Raji (cell line): Measurements from ENCODE around the gene TIMM29.

ENCODE experiments used
- POLR2A ChIP-seq: IDR thresholded peaks from 2 replicates; pipeline ENCODE4 v1.6.1; 2011; ENCODE audit warnings: low read depth, low read length, control low read depth; ENCODE audit not compliant: insufficient read depth

TIMM29 gene

DNA sequence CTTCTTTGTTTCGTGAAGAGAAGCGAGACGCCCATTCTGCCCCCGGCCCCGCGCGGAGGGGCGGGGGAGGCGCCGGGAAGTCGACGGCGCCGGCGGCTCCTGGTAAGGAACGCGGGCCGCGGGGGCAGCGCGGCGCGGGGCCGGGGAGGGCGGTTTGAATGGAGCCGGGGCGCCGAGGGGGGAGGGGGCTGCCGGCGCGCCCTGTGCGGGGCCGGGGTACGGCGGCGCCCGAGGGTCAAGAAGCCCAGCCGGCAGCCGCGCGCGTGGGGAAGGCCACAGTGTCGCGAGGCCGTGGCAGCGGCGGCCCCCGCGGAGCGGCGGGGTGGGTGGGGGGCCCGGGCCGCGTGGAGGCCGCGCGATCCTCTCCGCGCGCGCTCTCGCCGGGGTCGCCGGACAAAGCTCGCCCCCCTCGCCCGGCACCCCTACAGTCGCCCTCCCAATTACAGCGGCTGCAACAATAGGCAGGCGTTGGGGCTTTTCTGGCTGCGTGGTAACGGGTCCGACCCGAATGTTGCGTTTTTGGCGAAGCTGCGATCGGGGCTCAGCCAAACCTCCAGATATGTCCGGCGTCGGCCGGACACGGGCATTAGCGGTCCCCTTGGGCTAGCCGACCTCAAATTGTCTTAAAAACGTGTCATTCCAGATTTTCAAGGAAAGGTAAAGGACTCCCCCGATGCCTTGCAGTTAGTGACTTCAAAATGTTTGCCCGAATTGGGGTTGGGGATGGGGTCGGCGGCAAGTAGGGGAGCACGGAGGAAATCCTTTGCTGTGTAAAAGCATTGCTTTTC lies 32.7 kb downstream of the TIMM29 start:
- no peak; the same call in 1 of the 2 replicates for TF ChIP-seq POLR2A

DNA sequence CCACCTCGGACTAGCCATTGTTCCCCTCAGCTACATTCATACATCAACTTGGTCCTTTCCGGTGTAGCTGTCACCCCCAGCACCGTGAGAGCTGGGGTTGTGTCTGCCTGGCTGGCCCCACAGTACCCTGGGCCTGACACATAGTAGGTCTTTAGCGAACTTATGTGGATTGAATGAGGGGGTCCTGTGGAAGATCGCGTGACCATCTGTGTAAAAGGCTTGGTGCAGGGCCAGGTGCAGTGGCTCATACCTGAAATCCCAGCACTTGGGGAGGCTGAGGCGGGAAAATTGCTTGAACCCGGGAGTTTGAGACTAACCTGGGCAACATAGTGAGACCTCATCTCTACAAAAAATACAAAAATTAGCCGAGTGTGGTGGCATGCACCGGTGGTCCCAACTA lies 34.3 kb downstream of the TIMM29 start:
- no peak for TF ChIP-seq POLR2A

DNA sequence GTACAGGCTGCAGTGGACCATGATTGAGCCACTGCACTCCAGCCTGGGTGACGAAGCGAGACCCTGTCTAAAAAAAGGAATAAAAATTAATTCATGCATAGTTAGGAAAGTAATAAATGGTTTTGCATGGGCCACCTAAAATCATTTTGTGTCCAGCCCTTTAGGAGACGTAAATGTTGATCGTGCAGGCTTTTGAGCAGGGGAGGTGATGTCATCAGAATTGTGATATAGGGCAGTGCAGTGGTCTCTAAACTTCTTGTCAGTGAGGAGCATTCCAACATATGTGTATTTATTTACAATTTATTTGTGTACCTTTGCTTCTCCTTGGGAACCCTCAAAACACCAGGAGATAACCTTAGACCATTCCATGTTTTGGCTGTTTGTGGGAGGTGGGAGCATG lies 35.3 kb downstream of the TIMM29 start:
- no peak for TF ChIP-seq POLR2A

DNA sequence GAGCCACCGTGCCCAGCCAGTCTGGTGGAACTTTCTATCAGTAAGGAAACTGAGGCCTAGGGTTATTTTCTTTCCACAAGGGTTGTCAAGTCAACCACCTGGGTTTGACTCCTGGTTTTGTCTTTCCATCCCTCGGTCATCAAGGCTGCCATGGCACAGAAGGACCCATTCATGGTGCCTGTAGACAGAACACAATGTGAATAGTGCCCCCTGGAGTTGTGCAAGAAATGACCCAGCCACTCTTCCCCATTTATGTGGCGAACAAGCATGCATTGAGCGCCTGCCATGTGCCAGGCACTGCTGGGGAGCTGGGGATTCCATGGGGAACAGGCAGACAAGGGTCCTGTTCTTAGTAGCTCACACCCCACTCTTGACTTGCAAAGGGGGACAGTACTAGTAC lies 36.3 kb downstream of the TIMM29 start:
- no peak for TF ChIP-seq POLR2A

DNA sequence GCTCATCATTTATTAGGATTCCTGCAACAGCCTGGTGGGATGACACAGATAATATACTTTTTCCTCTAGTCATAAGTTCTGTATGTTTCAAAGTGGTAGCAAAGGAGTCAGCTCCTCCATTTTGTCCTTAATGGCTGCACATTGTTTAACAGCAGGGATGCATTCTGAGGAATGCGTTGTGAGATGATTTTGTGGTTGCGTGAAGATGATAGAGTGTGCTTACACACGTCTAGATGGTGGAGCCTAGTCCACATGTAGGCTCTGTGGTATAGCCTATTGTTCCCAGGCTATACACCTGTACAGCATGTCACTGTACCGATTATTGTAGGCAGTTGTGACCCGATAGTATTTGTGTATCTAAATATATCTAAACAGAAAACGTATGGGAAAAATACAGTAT lies 36.8 kb downstream of the TIMM29 start:
- TF ChIP-seq POLR2A: no peak

DNA sequence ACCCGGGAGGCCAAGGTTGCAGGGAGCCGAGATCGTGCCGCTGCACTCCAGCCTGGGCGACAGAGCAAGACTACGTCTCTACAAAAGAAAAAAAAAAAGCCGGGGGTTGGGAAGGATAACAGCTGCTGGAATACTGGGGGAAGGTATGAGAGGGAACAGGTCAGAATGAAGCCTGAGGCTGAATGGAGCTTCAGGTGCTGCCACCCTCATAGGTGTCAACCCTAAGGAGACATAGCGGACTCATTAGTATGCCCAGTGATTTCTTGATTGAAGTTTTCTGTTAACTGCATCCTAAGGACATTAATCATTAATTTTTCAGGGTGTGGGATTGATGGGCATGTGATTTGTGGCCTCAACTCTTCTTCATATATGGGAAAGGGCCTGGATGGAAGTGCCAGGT lies 38.2 kb downstream of the TIMM29 start:
- TF ChIP-seq POLR2A: no peak

DNA sequence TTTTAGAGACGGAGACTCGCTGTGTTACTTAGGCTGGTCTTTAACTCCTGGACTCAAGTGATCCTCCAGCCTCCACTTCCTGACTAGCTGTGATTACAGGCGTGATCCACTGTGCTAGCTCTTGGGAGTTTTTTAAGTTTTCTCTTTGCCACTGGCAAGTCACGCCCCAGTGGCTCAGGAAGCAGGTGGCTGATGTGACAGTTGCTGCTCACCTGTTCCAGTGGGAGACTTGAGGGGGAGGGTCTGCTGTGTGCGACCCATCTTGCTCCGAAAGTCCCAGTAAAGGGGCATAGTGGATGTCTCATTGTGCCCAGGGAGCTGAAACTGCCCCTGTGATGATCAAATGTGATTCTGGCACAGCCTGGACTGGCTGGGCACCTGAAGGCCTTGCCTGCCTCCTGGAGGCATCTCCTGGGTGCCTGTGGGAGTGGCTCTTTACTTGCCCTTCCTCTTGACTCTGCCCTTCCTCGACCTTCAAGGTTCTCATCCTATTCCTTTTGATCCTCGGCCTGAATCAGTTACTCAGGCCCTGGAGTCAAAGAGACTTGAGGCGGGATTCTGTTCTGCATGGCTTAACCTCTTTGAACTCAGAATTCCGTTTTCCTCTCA lies 40.0 kb downstream of the TIMM29 start:
- TF ChIP-seq POLR2A: no peak; the same call in 1 of the 2 replicates

DNA sequence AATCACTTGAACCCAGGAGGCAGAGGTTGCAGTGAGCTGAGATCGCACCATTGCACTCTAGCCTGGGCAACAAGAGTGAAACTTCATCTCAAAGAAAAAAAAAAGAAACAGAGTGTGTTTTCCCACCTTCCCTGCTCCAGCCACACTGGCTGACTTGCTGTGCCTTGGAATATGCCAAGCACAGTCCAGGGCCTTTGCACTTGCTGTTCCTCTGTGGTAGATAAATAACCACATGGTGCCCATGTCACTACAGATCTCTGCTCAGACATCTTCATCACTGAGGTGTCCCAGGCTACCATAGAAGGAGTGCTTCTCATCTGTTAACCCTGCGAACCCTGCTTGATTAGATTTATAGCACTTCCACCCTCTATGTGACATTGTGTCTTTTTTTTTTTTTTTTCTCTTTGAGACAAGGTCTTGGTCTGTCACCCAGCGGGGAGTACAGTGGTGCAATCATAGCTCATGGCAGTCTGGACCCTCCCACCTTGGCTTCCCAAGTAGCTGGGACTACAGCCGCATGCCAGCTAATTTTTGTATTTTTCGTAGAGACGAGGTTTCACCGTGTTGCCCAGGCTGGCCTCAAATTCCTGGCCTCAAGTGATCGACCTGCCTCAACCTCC lies 42.6 kb downstream of the TIMM29 start:
- TF ChIP-seq POLR2A: no peak

DNA sequence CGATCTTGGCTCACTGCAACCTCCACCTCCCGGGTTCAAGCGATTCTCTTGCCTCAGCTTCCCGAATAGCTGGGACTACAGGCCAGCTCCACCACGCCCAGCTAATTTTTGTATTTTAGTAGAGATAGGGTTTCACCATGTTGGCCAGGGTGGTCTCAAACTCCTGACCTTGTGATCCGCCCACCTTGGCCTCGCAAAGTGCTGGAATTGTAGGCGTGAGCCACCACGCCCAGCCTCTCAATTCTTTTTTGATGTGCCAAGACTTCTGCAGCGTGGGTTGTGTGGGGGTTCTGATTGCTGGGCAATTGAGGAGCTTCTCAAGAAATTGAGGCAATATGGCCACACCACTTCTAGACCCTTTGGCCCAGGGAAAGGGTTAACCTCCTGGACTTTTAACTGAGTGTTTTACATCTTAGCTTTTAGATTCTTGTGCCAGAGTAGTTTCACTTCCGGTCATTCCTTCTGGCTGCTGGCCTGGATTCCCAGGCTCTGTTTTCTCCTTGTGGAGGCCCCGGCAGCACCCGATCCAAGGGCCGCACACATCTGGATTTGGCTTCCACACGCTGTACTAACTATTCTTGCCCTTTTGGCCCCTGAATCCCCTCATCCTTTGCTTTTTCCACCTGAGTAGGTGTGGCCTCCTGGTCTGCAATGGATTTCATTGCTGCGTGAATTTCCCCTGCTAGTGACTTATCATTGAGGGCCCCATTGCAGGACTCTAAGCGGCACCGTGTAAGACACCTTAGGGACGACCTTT lies 46.9 kb downstream of the TIMM29 start:
- no peak for TF ChIP-seq POLR2A

DNA sequence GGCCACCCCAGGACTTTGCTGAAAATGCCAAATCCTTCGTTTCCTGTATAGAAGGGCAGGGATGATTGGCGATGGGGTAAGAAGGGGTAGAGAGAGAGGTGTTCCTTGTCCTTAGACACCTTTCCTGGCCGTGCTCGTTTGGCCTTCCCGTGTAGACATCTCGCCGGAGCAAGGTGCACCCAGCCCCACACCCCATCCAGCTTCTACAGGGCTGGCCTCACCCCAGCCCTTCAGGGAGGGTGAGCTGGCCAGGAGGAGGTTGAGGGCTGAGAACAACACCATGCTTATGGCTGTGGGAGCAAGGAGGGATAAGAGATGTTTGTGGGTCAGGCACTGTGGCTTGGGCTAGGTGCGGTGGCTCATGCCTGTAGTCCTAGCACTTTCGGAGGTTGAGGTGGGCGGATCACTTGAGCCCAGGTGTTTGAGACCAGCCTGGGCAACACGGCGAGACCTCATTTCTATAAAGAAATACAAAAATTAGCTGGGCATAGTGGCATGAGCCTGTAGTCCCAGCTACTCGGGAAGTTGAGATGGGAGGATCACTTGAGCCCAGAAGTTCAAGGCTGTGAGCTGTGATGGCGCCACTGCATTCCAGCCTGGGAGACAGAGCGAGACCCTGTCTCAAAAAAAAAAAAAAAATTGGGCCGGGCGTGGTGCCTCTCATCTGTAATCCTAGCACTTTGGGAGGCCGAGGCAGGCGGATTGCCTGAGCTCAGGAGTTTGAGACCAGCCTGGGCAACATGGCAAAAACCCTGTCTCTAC lies 47.7 kb downstream of the TIMM29 start:
- no peak for TF ChIP-seq POLR2A

DNA sequence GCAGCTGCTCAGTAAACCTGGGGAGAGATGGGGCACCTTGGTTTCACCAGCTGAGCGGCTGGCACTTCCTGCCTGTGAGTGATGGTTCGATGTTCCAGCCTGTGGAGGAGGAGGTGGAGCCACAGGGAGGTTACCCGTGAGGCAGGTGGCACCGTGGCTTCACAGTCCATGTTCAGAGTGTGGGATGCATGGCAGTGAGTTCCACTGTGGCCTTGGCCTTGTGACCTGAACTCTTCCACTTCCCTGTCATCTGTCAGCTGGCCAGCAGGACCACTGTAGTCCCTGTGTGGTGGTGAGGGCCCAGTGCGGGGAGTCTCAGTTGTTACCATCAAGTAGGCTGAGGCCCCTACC lies 49.1 kb downstream of the TIMM29 start:
- TF ChIP-seq POLR2A: no peak
